ENCODE results near the gene TSFM.

DNA sequence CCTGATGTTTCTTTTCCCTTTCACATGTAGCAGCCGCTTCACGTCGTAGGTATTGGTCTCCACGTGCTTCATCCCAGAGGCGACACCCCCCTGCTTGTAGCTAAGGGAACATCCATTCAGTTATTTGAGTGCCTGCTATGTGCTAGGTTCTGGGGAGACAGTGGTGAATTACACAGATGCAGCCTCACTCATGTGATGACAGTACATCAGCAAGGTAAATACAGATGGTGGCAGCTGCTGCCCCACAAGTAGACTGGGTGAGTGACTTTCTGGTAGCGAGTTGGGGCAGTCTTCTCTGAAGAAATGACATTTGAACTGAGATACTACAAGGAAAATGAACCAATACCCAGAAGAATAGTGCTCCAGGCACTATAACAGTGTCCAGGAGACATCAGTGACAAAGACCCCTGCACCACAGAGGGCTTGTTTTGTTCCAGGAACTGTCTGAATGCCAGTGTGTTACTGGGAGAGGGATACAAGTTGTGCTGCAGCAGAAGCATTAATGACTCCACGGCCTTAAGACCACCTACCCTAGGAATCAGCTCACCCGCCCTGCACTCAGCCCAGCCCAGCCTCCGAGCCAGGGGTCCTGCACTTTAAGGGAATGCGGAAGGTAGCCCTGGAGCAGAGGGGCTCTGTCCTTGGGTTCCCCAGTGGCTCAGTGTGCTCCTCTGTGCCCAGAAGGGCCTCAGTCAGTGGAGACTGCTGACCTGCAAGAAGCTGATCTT, 28.6 kb downstream of the TSFM start:
- TF ChIP-seq, protein P1, sequence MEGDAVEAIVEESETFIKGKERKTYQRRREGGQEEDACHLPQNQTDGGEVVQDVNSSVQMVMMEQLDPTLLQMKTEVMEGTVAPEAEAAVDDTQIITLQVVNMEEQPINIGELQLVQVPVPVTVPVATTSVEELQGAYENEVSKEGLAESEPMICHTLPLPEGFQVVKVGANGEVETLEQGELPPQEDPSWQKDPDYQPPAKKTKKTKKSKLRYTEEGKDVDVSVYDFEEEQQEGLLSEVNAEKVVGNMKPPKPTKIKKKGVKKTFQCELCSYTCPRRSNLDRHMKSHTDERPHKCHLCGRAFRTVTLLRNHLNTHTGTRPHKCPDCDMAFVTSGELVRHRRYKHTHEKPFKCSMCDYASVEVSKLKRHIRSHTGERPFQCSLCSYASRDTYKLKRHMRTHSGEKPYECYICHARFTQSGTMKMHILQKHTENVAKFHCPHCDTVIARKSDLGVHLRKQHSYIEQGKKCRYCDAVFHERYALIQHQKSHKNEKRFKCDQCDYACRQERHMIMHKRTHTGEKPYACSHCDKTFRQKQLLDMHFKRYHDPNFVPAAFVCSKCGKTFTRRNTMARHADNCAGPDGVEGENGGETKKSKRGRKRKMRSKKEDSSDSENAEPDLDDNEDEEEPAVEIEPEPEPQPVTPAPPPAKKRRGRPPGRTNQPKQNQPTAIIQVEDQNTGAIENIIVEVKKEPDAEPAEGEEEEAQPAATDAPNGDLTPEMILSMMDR (IDR thresholded peaks at IDR 0.05): no peak
- TF ChIP-seq ZFX (IDR thresholded peaks at IDR 0.05; ENCODE audit: borderline replicate concordance): no peak

All from 22Rv1 (cell line).